CD14-positive monocyte (primary cell): ENCODE results near the gene SMIM32. TPM values are rescaled to one million over a fixed set of nuclear protein-coding genes. Genes with fewer than 3 reads are reported as not detected.

Experiments
- DNase-seq, 3 donors: peaks; one replicate each; pipeline ENCODE4 v3.0.0-alpha.2; 2011 to 2022
- H2AFZ ChIP-seq: 2 replicates; pipeline ENCODE4 v1.6.0; 2012; ENCODE audit warnings: mild to moderate bottlenecking, low read depth, low read length, inconsistent platforms; ENCODE audit not compliant: insufficient read depth, poor library complexity, severe bottlenecking
- H3K27ac ChIP-seq, 2 donors: 1 replicate in 1 of 2; 2 replicates in 1 of 2; pipeline ENCODE4 v1.5.1; 2012 to 2013; ENCODE audit warnings: low read length in 2 of 2, control low read depth in 1 of 2, inconsistent platforms in 1 of 2, low read depth in 1 of 2, mild to moderate bottlenecking in 1 of 2
- H3K27me3 ChIP-seq, 2 donors: one replicate each; pipeline versions ENCODE4 v1.6.0 to v1.6.1; 2011 to 2013; ENCODE audit warnings: low read length in 2 of 2; ENCODE audit not compliant: control insufficient read depth in 2 of 2, insufficient read depth in 2 of 2
- H3K36me3 ChIP-seq, 2 donors: replicated peaks in 1 of 2; 1 replicate in 1 of 2; 2 replicates in 1 of 2; pipeline versions ENCODE4 v1.5.1 to v1.6.1; 2012 to 2013; ENCODE audit warnings: low read length in 2 of 2, control low read depth in 1 of 2, inconsistent platforms in 1 of 2, mild to moderate bottlenecking in 1 of 2; ENCODE audit not compliant: insufficient read depth in 2 of 2, control insufficient read depth in 1 of 2
- H3K4me1 ChIP-seq, 2 donors: 1 replicate in 1 of 2; 2 replicates in 1 of 2; pipeline versions ENCODE4 v1.5.1 to v1.6.1; 2012 to 2013; ENCODE audit warnings: low read length in 2 of 2, control low read depth in 1 of 2, inconsistent platforms in 1 of 2, mild to moderate bottlenecking in 1 of 2, moderate library complexity in 1 of 2; ENCODE audit not compliant: insufficient read depth in 2 of 2, control insufficient read depth in 1 of 2
- H3K4me2 ChIP-seq: replicated peaks from 2 replicates; pipeline ENCODE3; 2012; ENCODE audit warnings: low read length, moderate library complexity, mild to moderate bottlenecking; ENCODE audit not compliant: poor library complexity, severe bottlenecking; ENCODE audit errors: extremely low read depth
- H3K4me3 ChIP-seq, 3 experiments: fragments of 200-600 bp in 1 of 3; sonication (generic) in 1 of 3; replicated peaks in 1 of 3; 1 replicate in 2 of 3; 2 replicates in 1 of 3; pipeline ENCODE4 v1.5.1; 2011 to 2013; ENCODE audit warnings: low read length in 3 of 3, mild to moderate bottlenecking in 3 of 3, control low read depth in 2 of 3, low read depth in 2 of 3, inconsistent platforms in 1 of 3, moderate library complexity in 1 of 3
- H3K79me2 ChIP-seq: 2 replicates; pipeline ENCODE4 v1.6.0; 2012; ENCODE audit warnings: mild to moderate bottlenecking, control low read depth, inconsistent platforms, low read length, moderate library complexity; ENCODE audit not compliant: insufficient read depth
- H3K9ac ChIP-seq: 2 replicates; pipeline ENCODE4 v1.6.0; 2017; ENCODE audit warnings: low read length, mild to moderate bottlenecking; ENCODE audit not compliant: insufficient read depth, poor library complexity, severe bottlenecking
- H3K9me3 ChIP-seq, 2 donors: replicated peaks in 1 of 2; 1 replicate in 1 of 2; 2 replicates in 1 of 2; pipeline versions ENCODE4 v1.5.1 to v1.6.1; 2012 to 2013; ENCODE audit warnings: low read length in 2 of 2, control low read depth in 1 of 2; ENCODE audit not compliant: control insufficient read depth in 1 of 2, insufficient read depth in 1 of 2
- H4K20me1 ChIP-seq: 2 replicates; pipeline ENCODE4 v1.6.0; 2012; ENCODE audit warnings: mild to moderate bottlenecking, low read length, control low read depth, moderate library complexity; ENCODE audit not compliant: insufficient read depth
- H3K27ac Mint-ChIP-seq, 7 donors: one replicate each; pipeline ENCODE4 v1.8.0; 2020; ENCODE audit warnings: mild to moderate bottlenecking in 7 of 7, mixed read lengths in 7 of 7, moderate library complexity in 6 of 7, inconsistent platforms in 2 of 7
- H3K27me3 Mint-ChIP-seq, 3 donors: one replicate each; pipeline ENCODE4 v1.8.0; 2021 to 2022; ENCODE audit warnings: low read depth in 3 of 3, mild to moderate bottlenecking in 3 of 3, mixed read lengths in 3 of 3, moderate library complexity in 3 of 3, inconsistent platforms in 1 of 3
- H3K36me3 Mint-ChIP-seq, 2 donors: one replicate each; pipeline ENCODE4 v1.8.0; 2020; ENCODE audit warnings: mixed read lengths in 2 of 2, inconsistent platforms in 1 of 2, mild to moderate bottlenecking in 1 of 2
- H3K4me1 Mint-ChIP-seq: one replicate; pipeline ENCODE4 v1.8.0; 2020; ENCODE audit warnings: mild to moderate bottlenecking, mixed read lengths
- H3K4me3 Mint-ChIP-seq, 2 donors: one replicate each; pipeline ENCODE4 v1.8.0; 2020; ENCODE audit warnings: mild to moderate bottlenecking in 2 of 2, mixed read lengths in 2 of 2, moderate library complexity in 1 of 2
- H3K9me3 Mint-ChIP-seq, 7 donors: one replicate each; pipeline ENCODE4 v1.8.0; 2020 to 2022; ENCODE audit warnings: mixed read lengths in 7 of 7, mild to moderate bottlenecking in 6 of 7, moderate library complexity in 6 of 7, inconsistent platforms in 2 of 7
- CTCF ChIP-seq: fragments of 200-600 bp; IDR thresholded peaks from one replicate; pipeline ENCODE4 v1.8.0; 2022; ENCODE audit warnings: antibody characterized with exemption, mild to moderate bottlenecking
- WGBS: methylation state at CpG from one replicate; pipeline ENCODE4 v1.1.5; 2013; ENCODE audit warnings: missing lambda C conversion rate; ENCODE audit not compliant: insufficient coverage; 5-methylcytosine and 5-hydroxymethylcytosine counted together
- intact Hi-C, 2 donors: fragments of 100-400 bp; cut with micrococcal nuclease; formaldehyde crosslinking; loops; one replicate each; pipeline versions ENCODE4 v1.15.0 to v1.15.1; 2023
- polyA plus RNA-seq, 3 donors: library from polyadenylated mRNA; depleted of rRNA in 1 of 3; unstranded in 2 of 3; stranded (reverse) in 1 of 3; fragments of 300-500 nt in 2 of 3; fragments of >200 nt in 1 of 3; fragmentation: Illumina TruSeq in 2 of 3; gene quantifications; 1 replicate in 2 of 3; 2 replicates in 1 of 3; pipeline ENCODE4 v1.2.3, GENCODE V29; 2012 to 2021

Gene SMIM32
- polyA plus RNA-seq, 3 donors: not detected

- Histone ChIP-seq H4K20me1 (peaks cover 97% of the 10 kb centered on the region), H3K27me3 (no peaks in the 10 kb centered on the region), H3K36me3 (peaks cover 0 to under 1% of the 10 kb centered on the region in 2 donors), H3K4me1 (no peaks in the 10 kb centered on the region), H3K79me2 (peaks cover 90% of the 10 kb centered on the region), H3K4me3 (no peak overlapping the region), H3K9ac (no peak overlapping the region), H3K4me2 (no peak overlapping the region), H3K9me3 (no peaks in the 10 kb centered on the region), H3K27ac (no peak overlapping the region), H2AFZ (no peak overlapping the region)
- Mint-ChIP-seq H3K4me1 (peaks cover 2% of the 10 kb centered on the region), H3K36me3 (peaks cover 2 to 10% of the 10 kb centered on the region in 2 donors), H3K9me3 (no peaks in the 10 kb centered on the region), H3K4me3 (no peak overlapping the region), H3K27me3 (no peaks in the 10 kb centered on the region), H3K27ac (no peak overlapping the region)
- no peak for TF ChIP-seq CTCF
- intact Hi-C loops: no loop called here
- DNase-seq: no peak
- WGBS: no CpG with 5 or more reads among the region's 3 CpGs
Observed at GRCh38 chr5:136143763-136144162, 49.2 kb downstream of the SMIM32 start.

- Mint-ChIP-seq H3K9me3 (no peaks in the 10 kb centered on the region), H3K4me1 (peaks cover 4% of the 10 kb centered on the region), H3K36me3 (peaks cover 2 to 9% of the 10 kb centered on the region in 2 donors), H3K27ac (no peak overlapping the region), H3K4me3 (no peak overlapping the region), H3K27me3 (no peaks in the 10 kb centered on the region)
- 100% methylated on average over 3 of the region's 6 CpGs for WGBS
- Histone ChIP-seq H3K36me3 (no peaks in the 10 kb centered on the region), H3K27me3 (no peaks in the 10 kb centered on the region), H4K20me1 (peaks cover 97% of the 10 kb centered on the region), H3K27ac (no peak overlapping the region), H3K4me1 (no peaks in the 10 kb centered on the region), H3K4me3 (no peak overlapping the region), H3K79me2 (peaks cover 91% of the 10 kb centered on the region), H2AFZ (no peak overlapping the region), H3K9ac (no peak overlapping the region), H3K4me2 (no peak overlapping the region), H3K9me3 (no peaks in the 10 kb centered on the region)
- DNase-seq: no peak
- intact Hi-C loops: no loop called here
- TF ChIP-seq CTCF: no peak
Observed at GRCh38 chr5:136143312-136143711, 49.6 kb downstream of the SMIM32 start.
